Endothelial cell of umbilical vein (primary cell): ENCODE results near the gene SNX25. TPM values are rescaled to one million over a fixed set of nuclear protein-coding genes. Genes with fewer than 3 reads are reported as not detected.

Experiments
- BruUV-seq: library from RNA; stranded (reverse); fragments of 400-500 nt; replicated peaks from 2 replicates; lab custom pipeline; 2021; lab: Mats Ljungman, UMichigan
- CTCF ChIA-PET: fragments of 300-600, 350-600 bp; sonication (Branson Sonifier 250); formaldehyde crosslinking; loops from one replicate; lab custom pipeline; 2021; ENCODE audit warnings: antibody characterized with exemption, inconsistent platforms; lab: Charles Lee
- POLR2A ChIA-PET: fragments of 300-600, 350-600 bp; sonication (Branson Sonifier 250); formaldehyde crosslinking; loops from one replicate; lab custom pipeline; 2021; ENCODE audit warnings: antibody characterized with exemption, inconsistent platforms; lab: Charles Lee
- DNase-seq: peaks from one replicate; pipeline ENCODE4 v3.0.0-alpha.2; 2011; ENCODE audit warnings: low read depth, low spot score
- FAIRE-seq: peaks from 2 replicates; lab custom pipeline; 2011; peaks lifted over from hg19 to GRCh38; lab: Jason Lieb, UNC
- H2AFZ ChIP-seq: 2 replicates; pipeline ENCODE4 v1.6.0; 2012; ENCODE audit warnings: low read depth, low read length, control low read depth, inconsistent platforms
- H3K27ac ChIP-seq: 2 replicates; pipeline ENCODE4 v1.5.1; 2011; ENCODE audit warnings: low read depth, mild to moderate bottlenecking, control low read depth, low read length, moderate library complexity; ENCODE audit not compliant: insufficient read depth
- H3K27me3 ChIP-seq, 2 experiments: 2 replicates each; pipeline versions ENCODE4 v1.6.0 to v1.6.1; 2011; ENCODE audit warnings: low read length in 2 of 2, mixed read lengths in 1 of 2; ENCODE audit not compliant: control insufficient read depth in 2 of 2, insufficient read depth in 2 of 2
- H3K36me3 ChIP-seq, 2 experiments: 2 replicates in 1 of 2; 3 replicates in 1 of 2; pipeline ENCODE4 v1.5.1; 2011; ENCODE audit warnings: low read length in 2 of 2, mild to moderate bottlenecking in 1 of 2, moderate library complexity in 1 of 2; ENCODE audit not compliant: control insufficient read depth in 2 of 2, insufficient read depth in 2 of 2; ENCODE audit errors: extremely low read depth in 1 of 2
- H3K4me1 ChIP-seq: 3 replicates; pipeline ENCODE4 v1.5.1; 2011; ENCODE audit warnings: mild to moderate bottlenecking, low read length; ENCODE audit not compliant: control insufficient read depth, insufficient read depth; ENCODE audit errors: extremely low read depth
- H3K4me2 ChIP-seq: 2 replicates; pipeline ENCODE4 v1.6.1; 2011; ENCODE audit warnings: low read length, control low read depth, mixed read lengths; ENCODE audit not compliant: insufficient read depth
- H3K4me3 ChIP-seq, 3 experiments: fragments of 200-600 bp in 1 of 3; sonication (generic), shearing (Covaris generic) in 1 of 3; replicated peaks in 1 of 3; 2 replicates each; pipeline ENCODE4 v1.5.1; 2011 to 2016; ENCODE audit warnings: control low read depth in 3 of 3, low read length in 3 of 3, mild to moderate bottlenecking in 2 of 3, inconsistent platforms in 1 of 3, low read depth in 1 of 3, moderate library complexity in 1 of 3; ENCODE audit not compliant: insufficient read depth in 1 of 3
- H3K79me2 ChIP-seq: 2 replicates; pipeline ENCODE4 v1.6.0; 2012; ENCODE audit warnings: low read length, inconsistent platforms; ENCODE audit not compliant: control insufficient read depth, insufficient read depth
- H3K9ac ChIP-seq: replicated peaks from 2 replicates; pipeline ENCODE3; 2011; ENCODE audit warnings: low read length, control low read depth; ENCODE audit not compliant: insufficient read depth; ENCODE audit errors: extremely low read depth
- H3K9me1 ChIP-seq: replicated peaks from 3 replicates; pipeline ENCODE4 v1.6.0; 2011; ENCODE audit warnings: mild to moderate bottlenecking, low read length; ENCODE audit not compliant: control insufficient read depth, insufficient read depth; ENCODE audit errors: extremely low read depth
- H3K9me3 ChIP-seq: replicated peaks from 2 replicates; pipeline ENCODE4 v1.5.1; 2012; ENCODE audit warnings: low read length, inconsistent platforms; ENCODE audit not compliant: control insufficient read depth, insufficient read depth
- H4K20me1 ChIP-seq: replicated peaks from 2 replicates; pipeline ENCODE3; 2011; ENCODE audit warnings: mild to moderate bottlenecking, low read length; ENCODE audit not compliant: control insufficient read depth, insufficient read depth; ENCODE audit errors: extremely low read depth
- EZH2 ChIP-seq: IDR thresholded peaks from 2 replicates; pipeline ENCODE4 v1.6.1; 2012; ENCODE audit warnings: borderline replicate concordance, low read depth, mild to moderate bottlenecking, moderate library complexity, low read length, inconsistent platforms; ENCODE audit not compliant: severe bottlenecking
- FOS ChIP-seq: IDR thresholded peaks from 2 replicates; pipeline ENCODE4 v1.6.1; 2011; ENCODE audit warnings: mild to moderate bottlenecking, low read length, moderate library complexity, borderline replicate concordance; ENCODE audit not compliant: insufficient read depth
- GATA2 ChIP-seq: IDR thresholded peaks from 2 replicates; pipeline ENCODE4 v1.7.0; 2011; ENCODE audit warnings: low read depth, mild to moderate bottlenecking, moderate library complexity, mixed read lengths, low read length; ENCODE audit not compliant: insufficient read length, insufficient read depth
- JUN ChIP-seq: IDR thresholded peaks from 2 replicates; pipeline ENCODE4 v1.6.1; 2011; ENCODE audit warnings: borderline replicate concordance, low read depth; ENCODE audit not compliant: insufficient read length, insufficient read depth
- MYC ChIP-seq: IDR thresholded peaks from one replicate; pipeline ENCODE4 v1.6.1; 2011; ENCODE audit warnings: mild to moderate bottlenecking, low read depth, low read length
- POLR2A ChIP-seq: IDR thresholded peaks from 2 replicates; pipeline ENCODE4 v1.6.1; 2012; ENCODE audit warnings: low read depth, mild to moderate bottlenecking, control low read depth, low read length
- POLR2AphosphoS5 ChIP-seq: IDR thresholded peaks from 2 replicates; pipeline ENCODE4 v1.6.1; 2012; ENCODE audit warnings: low read depth, mild to moderate bottlenecking, control low read depth, low read length, moderate library complexity; ENCODE audit not compliant: insufficient read depth
- dilution Hi-C: fragments of 300-500 bp; cut with MboI; formaldehyde crosslinking; loops from one replicate; pipeline ENCODE4 v1.15.0; 2019; ENCODE audit warnings: low sequenced_read_pairs; ENCODE audit not compliant: extremely low pct_ligation_motif_present
- intact Hi-C: fragments of 100-400 bp; cut with micrococcal nuclease; formaldehyde crosslinking; loops from one replicate; pipeline ENCODE4 v1.10.0; 2022
- polyA plus RNA-seq, 4 experiments: library from polyadenylated mRNA; depleted of rRNA in 3 of 4; stranded (reverse) in 3 of 4; unstranded in 1 of 4; fragments of >200 nt; gene quantifications; 2 replicates each; pipeline versions ENCODE4 v1.2.1 to v1.2.3, GENCODE V29; 2011 to 2012; ENCODE audit warnings: missing spikeins in 1 of 4
- total RNA-seq: library from RNA; stranded (reverse); gene quantifications from 2 replicates; pipeline ENCODE4 v1.2.3, GENCODE V29; 2021
- TF ChIP-seq, protein P1 (sequence below), 2 donors: IDR thresholded peaks; 1 replicate in 1 of 2; 2 replicates in 1 of 2; pipeline ENCODE4 v1.5.1; 2011; ENCODE audit warnings: low read length in 2 of 2, mild to moderate bottlenecking in 2 of 2, moderate library complexity in 2 of 2, control low read depth in 1 of 2, inconsistent platforms in 1 of 2, low read depth in 1 of 2; ENCODE audit not compliant: insufficient read depth in 1 of 2; ENCODE audit errors: extremely low read depth in 1 of 2
- TF ChIP-seq, protein P2 (sequence below): IDR thresholded peaks from 2 replicates; pipeline ENCODE4 v1.6.1; 2011; ENCODE audit not compliant: insufficient read depth, insufficient read length

Gene SNX25
- total and polyA plus RNA-seq, 2 donors (not counting 3 experiments of a cell fraction or from before 2014, with no cell fraction given), result 6.6 to 16.1 TPM

DNA sequence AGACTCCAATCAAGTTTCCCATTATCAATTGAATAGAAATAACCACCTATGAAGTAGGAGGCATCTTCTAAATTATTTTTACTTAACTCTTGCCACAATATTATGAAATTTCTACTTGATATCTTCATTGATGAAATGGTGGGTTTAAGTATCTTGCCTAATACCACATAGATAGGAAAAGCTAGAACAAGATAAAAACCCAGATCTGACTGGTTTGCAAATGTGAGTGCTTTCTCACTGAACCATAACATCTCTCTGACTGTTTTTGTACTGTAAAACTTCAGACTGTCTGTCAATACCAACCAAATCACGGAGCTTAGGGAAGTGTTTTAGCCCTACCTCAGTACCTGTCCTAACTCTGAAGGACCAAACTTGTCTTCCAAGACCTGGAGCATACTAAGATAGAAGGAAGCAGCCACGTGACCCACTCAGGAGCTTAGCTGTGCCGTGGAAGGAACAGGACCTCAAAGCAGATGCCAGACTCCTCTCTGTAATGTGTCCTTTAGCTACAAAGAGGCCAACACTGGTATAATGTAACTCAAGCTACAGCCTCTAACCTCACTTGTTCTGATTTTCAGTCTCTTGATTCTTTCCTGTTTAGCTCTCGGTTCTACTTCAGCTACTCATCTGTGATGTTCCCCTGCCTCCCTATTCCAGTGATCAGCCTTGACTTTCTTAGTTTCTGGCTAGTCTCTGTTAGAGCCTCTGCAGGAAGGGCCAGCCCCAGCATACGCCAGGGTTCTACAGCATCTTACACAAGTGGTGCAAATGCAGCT is 101.9 kb downstream of the SNX25 start:
- DNase-seq (no peak), FAIRE-seq (no peak)
- Histone ChIP-seq H3K4me2 (no peak overlapping the region), H3K9me3 (no peaks in the 10 kb centered on the region), H3K27me3 (no peaks in the 10 kb centered on the region), H3K9ac (no peak overlapping the region), H2AFZ (no peak overlapping the region), H3K27ac (no peak overlapping the region), H3K4me1 (peaks cover 6% of the 10 kb centered on the region), H3K36me3 (peaks cover 0 to 9% of the 10 kb centered on the region in 2 experiments), H4K20me1 (no peaks in the 10 kb centered on the region), H3K4me3 (no peak overlapping the region), H3K9me1 (no peaks in the 10 kb centered on the region), H3K79me2 (no peaks in the 10 kb centered on the region)
- POLR2A ChIA-PET, result no interaction called here
- TF ChIP-seq, protein P1, sequence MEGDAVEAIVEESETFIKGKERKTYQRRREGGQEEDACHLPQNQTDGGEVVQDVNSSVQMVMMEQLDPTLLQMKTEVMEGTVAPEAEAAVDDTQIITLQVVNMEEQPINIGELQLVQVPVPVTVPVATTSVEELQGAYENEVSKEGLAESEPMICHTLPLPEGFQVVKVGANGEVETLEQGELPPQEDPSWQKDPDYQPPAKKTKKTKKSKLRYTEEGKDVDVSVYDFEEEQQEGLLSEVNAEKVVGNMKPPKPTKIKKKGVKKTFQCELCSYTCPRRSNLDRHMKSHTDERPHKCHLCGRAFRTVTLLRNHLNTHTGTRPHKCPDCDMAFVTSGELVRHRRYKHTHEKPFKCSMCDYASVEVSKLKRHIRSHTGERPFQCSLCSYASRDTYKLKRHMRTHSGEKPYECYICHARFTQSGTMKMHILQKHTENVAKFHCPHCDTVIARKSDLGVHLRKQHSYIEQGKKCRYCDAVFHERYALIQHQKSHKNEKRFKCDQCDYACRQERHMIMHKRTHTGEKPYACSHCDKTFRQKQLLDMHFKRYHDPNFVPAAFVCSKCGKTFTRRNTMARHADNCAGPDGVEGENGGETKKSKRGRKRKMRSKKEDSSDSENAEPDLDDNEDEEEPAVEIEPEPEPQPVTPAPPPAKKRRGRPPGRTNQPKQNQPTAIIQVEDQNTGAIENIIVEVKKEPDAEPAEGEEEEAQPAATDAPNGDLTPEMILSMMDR (IDR thresholded peaks at IDR 0.05; ENCODE audit: extremely low read depth in 1 of 2, insufficient read depth in 1 of 2, low read depth in 1 of 2, low read length in 2 of 2), result no peak
- TF ChIP-seq GATA2 (no peak), JUN (no peak), EZH2 (no peak), POLR2A (no peak), POLR2AphosphoS5 (no peak), MYC (no peak), FOS (no peak)
- TF ChIP-seq, protein P2, sequence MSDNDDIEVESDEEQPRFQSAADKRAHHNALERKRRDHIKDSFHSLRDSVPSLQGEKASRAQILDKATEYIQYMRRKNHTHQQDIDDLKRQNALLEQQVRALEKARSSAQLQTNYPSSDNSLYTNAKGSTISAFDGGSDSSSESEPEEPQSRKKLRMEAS, result no peak
- intact Hi-C loops, result no loop called here
- dilution Hi-C loops, result no loop called here
- CTCF ChIA-PET, result interaction anchor here (0.9 to 1.2 kb wide), 2 partner anchors 15 to 101 kb away, joined by 3 to 4 read pairs; no protein-coding TSS in a partner anchor
- no TSS peak for BruUV-seq
